Stimulated activated CD4-positive, alpha-beta T cell treated with anti-CD3 and anti-CD28 coated beads, TNF-alpha, amount 100 ng/mL, for 1 hour (primary cell): Measurements from ENCODE around the gene TM7SF2.

Experiments used
- DNase-seq, 3 donors: peaks; one replicate each; pipeline ENCODE4 v3.0.0-alpha.2; 2020; ENCODE audit warnings: low read depth in 3 of 3, low spot score in 1 of 3

TM7SF2 gene

GRCh38 chr11:65089621-65090020 lies 22.1 kb upstream of the TM7SF2 start:
- no peak for DNase-seq

GRCh38 chr11:65090628-65091027 lies 21.0 kb upstream of the TM7SF2 start:
- DNase-seq: no peak

DNA sequence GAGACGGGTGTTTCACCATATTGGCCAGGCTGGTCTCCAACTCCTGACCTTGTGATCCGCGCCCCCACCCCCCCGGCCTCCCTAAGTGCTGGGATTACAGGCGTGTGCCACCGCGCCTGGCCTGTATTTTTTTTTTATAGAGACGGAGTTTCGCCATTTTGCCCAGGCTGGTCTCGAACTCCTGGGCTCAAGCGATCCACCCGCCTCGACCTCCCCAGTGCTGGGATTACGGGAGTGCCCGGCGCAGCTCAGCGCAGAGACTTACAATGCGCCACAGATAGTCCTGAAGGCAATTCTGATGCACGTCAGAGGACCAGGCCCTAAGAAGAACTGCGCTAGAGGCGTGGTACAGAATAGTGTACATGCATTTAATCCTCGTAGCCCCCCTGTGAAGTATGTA lies 16.2 kb upstream of the TM7SF2 start:
- DNase-seq: no peak

DNA sequence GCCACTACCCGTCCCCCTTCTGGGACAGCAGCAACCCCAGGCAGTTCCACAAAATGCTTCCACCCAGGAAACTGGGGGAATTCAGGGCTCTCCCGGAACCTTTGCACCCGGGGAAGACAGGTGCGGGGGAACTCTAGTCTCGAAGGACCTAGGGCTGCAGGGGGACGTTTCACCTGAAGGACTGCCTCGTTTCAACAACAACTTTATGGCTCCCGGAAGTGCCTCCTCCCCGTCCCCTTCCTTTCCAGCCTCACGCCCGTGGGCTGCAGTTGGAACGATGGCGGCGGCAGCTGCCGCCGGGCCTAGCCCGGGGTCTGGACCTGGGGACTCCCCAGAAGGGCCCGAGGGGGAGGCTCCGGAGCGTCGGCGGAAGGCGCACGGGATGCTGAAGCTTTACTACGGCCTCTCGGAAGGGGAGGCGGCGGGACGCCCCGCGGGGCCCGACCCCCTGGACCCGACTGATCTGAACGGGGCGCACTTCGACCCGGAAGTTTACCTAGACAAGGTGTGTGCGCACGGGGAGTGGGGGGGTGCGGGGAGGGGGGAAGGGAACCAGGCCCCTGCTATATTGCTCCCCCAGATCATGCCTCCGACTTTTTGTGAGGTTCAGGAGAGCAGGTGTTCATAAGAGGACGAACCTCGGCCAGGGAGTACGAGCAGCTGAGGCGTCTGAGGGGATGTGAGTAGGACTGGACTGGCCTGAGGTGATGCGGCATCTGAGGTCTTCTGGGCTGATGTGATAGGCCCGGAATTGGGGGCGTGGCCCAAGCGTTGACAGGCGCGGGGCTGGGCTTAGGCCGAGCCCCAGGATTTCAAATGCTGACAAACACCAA lies 15.5 kb upstream of the TM7SF2 start, which contains the start of gene VPS51:
Gene VPS51, plus strand, starts transcription at position 241 of the 833 bp plus-strand sequence. Its CDS starts 37 bp downstream, at position 278.
- peak; percentile 63 to 75 (median 71) for DNase-seq

GRCh38 chr11:65096926-65097325 lies 14.7 kb upstream of the TM7SF2 start:
- DNase-seq: no peak

- DNase-seq: no peak
Observed at GRCh38 chr11:65100674-65101350, 10.9 kb upstream of the TM7SF2 start.

GRCh38 chr11:65102142-65103095 lies 9.3 kb upstream of the TM7SF2 start:
- no peak for DNase-seq

DNA sequence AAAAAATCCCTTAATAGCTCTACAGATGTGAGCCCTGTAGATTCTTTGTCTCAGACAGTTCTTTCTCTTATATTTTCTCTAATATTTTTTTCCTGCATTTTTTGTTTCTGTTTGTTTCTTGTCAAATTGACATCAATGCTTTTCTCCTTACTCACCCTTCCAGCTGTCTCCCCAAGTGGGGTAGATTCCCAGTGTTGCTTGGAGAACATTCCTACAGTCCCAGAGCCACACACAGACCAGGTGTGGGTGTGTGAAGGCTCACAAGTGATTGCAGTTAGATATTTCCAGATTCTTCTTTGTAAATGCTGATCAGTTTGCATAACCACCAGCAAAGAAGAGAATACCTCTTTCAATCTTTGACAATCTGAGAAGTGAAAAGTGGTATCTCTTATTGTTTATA lies 8.2 kb upstream of the TM7SF2 start:
- no peak for DNase-seq

DNA sequence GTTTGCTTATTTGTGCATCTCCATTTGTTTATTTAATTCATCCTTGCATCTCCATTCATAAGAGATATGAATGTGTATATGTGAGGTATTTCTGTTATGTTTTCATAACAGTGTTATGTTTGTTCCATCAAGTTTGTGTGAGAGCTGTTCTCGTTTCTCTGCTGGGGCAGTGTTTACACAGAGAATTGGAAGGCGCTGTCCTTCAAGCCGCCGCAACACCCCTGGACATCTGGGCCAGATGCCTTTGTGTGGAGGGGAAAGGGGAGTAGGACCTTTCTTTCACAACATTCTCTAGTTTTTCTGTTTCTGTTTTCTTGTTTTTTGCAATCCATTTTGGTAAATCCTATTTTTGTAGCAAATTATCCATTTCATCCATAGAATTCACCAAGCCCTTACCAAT lies 7.0 kb upstream of the TM7SF2 start:
- no peak for DNase-seq

DNA sequence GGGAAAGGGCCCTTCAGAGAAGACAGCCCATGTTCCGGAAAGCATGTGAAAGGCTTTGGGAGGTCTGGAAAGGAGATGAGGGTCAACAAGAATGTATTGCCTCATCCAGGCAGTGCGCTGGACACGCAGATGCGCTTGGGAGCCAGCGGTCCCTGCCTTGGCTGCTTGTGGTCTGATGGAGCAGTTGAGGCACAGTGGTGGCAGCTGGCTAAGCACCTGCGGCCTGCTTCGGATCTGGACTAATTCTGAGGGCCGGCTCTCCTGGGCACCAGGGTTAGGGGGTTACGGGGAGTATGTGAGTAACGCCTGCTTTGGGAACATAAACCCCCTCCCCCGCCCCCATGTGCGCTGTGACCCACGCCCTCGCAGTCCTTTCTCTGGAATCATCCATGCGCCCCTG lies 4.6 kb upstream of the TM7SF2 start:
- DNase-seq: no peak

GRCh38 chr11:65107751-65108468 lies 3.8 kb upstream of the TM7SF2 start:
- DNase-seq: no peak

DNA sequence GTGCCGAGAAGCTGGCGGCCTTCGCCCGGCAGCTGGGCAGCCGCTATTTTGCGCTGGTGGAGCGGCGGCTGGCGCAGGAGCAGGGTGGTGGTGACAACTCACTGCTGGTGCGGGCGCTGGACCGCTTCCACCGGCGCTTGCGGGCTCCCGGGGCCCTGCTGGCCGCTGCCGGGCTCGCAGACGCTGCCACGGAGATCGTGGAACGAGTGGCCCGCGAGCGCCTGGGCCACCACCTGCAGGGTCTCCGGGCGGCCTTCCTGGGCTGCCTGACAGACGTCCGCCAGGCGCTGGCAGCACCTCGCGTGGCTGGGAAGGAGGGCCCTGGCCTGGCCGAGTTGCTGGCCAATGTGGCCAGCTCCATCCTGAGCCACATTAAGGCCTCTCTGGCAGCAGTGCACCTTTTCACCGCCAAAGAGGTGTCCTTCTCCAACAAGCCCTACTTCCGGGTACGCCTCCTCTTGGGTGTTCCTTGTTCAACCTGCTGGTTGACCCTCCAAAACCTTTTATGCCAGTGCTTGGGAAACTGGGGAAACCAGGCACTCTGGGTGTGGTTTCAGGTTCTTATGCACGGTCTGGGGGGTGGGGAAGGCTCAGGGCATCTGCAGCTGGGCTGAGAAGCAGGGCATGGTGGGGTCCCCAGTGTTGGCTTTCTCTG lies 3.1 kb upstream of the TM7SF2 start:
- DNase-seq: no peak

DNA sequence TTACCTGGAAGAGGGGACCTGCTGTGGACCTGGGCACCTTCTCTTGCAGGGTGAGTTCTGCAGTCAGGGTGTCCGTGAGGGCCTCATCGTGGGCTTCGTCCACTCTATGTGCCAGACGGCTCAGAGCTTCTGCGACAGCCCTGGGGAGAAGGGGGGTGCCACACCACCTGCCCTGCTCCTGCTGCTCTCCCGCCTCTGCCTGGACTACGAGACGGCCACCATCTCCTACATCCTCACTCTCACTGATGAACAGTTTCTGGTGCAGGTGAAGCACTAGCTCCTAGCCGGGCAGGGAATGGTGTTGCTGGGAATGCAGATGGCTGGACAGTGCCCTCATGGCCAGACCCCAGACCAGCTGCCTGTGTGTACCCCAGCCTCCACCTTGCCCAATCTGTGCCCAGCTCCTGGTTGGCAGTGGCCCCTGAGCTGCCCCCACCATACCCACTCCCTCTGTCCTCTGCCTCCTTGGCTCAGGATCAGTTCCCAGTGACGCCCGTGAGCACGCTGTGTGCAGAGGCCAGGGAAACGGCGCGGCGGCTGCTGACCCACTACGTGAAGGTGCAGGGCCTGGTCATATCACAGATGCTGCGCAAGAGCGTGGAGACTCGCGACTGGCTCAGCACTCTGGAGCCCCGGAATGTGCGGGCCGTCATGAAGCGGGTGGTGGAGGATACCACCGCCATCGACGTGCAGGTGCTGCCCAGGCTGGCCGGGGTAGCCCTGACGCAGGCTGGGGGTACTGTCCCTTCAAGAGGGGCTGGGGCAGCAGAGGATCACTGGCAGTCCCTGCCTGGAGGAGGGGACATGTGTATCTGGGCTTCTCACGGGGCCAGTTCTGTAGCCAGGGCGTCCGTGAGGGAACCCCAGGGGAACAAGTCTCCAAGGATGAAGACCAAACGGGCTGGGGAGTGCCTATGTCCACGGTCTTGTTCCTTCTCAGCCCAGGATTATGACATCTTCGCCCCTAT lies 2.2 kb upstream of the TM7SF2 start:
- no peak for DNase-seq

DNA sequence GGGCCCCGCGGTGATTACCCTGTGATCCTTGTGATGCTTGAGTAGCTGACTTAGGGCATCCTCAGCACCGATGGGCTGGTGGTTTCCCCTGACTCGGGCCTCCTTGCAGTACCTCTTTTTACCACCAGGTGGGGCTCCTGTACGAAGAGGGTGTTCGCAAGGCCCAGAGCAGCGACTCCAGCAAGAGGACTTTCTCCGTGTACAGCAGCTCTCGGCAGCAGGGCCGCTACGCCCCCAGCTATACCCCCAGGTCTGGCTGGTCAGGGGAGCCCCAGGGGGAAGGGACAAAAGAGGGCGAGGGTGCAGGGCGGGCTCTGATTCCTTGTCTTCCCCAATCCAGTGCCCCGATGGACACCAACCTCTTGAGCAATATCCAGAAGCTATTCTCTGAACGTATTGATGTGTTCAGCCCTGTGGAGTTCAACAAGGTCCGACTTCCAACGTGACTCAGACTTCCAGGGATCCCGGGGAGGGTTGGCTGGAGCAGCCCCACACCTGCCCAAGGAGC lies 1.3 kb upstream of the TM7SF2 start:
- peak; percentile 86 to 99 (median 91) for DNase-seq

- no peak for DNase-seq
Observed at GRCh38 chr11:65111159-65111743, 421 bp upstream of the TM7SF2 start.

GRCh38 chr11:65112546-65113360 lies 1.1 kb downstream of the TM7SF2 start:
- peak; percentile 43 to 68 (median 54) for DNase-seq

GRCh38 chr11:65113361-65113756 lies 1.7 kb downstream of the TM7SF2 start:
- no peak for DNase-seq

- DNase-seq: no peak
Observed at GRCh38 chr11:65113839-65114238, 2.2 kb downstream of the TM7SF2 start.
